ENCODE results near the gene FABP7.
A peak's percentile ranks its signal among the peaks of the same experiment; 100 is the strongest.

The FABP7 gene

DNA sequence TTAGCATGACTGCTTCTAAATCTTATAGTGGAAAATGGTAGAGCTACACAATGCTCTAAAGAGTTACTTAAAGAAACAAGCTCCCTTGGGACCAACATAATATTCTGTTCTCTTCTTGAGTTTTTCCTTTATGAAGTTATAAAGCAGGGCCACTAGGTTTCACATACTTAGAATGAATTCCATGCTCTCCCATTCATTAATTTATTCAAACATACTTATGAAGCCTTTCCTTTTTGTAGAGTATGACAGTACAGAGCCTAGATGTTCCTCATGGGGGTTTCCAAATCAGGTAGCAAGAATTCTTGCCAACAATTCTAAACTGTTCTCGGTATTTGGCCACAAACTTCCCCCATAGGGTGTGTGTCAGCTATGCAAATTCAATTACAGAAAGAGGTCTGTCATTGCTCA, 20.6 kb upstream of the FABP7 start:
- DNase-seq (ENCODE audit: low read depth) = no peak

GRCh38 chr6:122760330-122760729, 19.2 kb upstream of the FABP7 start:
- DNase-seq (ENCODE audit: low read depth) = no peak

DNA sequence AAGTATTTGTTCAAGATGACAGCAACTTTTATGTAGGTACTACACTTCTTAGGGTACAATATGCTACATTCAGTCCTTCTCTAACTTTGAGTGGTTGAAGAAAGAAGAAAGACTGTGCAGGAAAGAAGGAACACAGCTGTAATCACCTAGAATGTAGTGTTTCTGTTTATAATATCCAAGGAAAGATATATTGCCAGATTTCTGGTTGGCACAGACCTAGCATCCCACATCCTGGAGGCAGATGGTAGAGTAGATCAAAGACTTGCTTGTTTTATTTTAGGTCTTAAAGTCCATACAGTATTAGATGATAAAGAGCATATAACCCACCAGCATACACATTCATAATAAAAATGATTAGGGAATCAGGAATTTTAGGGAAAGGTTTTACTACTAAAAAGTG, 13.3 kb upstream of the FABP7 start:
- no peak for DNase-seq (ENCODE audit: low read depth)

- no peak for DNase-seq (ENCODE audit: low read depth)
These were observed 8.5 kb upstream of the FABP7 start for GRCh38 chr6:122770835-122771601.

DNA sequence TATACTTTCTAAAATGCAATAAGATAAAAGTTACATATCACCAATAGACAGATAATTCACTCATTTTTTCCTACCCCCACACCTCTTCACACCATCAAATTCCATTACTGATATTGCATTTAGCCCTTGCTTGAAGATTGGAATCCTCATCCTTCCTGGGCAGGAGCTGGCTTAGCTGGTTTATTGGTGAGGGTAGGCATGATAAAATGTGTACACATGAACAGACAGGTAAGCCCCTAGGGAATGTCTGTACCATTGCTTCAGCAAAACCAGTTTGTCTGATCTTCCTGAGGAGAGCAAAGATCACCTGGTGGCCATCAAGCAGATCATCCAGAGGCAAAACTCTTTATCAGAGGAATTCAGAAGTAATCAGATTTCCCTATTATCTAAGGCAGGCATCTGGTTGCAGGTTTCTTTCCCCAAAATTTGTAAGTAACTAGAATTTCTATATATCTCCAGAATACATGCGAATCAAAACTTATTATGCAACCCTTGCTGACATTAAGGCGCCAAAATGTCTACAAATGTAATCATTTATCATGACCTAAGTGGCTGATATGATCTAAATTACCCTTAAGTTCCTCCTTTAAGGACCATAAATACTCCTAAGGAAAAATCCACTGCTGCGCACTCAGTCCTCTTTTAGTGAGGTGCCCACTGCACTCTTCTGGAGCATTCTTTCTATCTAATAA, 6.6 kb upstream of the FABP7 start:
- no peak for DNase-seq (ENCODE audit: low read depth)

- no peak for DNase-seq (ENCODE audit: low read depth)
These were observed 3.5 kb upstream of the FABP7 start for GRCh38 chr6:122775975-122776374.

- no peak for DNase-seq (ENCODE audit: low read depth)
These were observed 1.2 kb upstream of the FABP7 start for GRCh38 chr6:122778302-122778701.

DNA sequence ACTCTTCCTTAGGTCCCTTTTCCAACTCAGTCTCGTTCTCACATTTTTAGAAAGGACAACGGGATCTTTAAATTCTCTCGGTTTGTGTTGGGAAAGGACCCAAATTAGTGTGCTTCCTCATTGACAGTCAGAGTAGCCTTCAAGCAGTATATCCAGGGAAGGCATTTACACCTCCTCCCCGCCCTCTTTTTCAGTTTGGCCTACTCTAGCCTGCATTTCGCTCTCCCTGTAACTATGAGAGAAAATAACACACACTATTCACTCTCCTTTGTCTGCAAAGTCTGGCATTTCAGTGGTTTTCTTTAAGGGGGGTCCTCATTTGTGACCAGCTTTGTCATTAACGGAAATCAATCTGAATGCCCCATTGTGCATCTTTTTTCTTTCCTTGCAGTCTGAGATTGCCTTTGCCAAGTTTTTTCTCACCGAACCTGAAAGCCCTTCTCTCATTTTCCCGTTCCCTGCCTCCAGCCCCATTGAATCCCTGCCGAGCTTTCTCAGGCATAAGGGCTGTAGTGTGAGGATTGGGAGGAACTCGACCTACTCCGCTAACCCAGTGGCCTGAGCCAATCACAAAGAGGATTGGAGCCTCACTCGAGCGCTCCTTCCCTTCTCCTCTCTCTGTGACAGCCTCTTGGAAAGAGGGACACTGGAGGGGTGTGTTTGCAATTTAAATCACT, 393 bp upstream of the FABP7 start:
- no peak for DNase-seq (ENCODE audit: low read depth)

GRCh38 chr6:122780114-122780513, 598 bp downstream of the FABP7 start:
- DNase-seq (ENCODE audit: low read depth) = no peak

DNA sequence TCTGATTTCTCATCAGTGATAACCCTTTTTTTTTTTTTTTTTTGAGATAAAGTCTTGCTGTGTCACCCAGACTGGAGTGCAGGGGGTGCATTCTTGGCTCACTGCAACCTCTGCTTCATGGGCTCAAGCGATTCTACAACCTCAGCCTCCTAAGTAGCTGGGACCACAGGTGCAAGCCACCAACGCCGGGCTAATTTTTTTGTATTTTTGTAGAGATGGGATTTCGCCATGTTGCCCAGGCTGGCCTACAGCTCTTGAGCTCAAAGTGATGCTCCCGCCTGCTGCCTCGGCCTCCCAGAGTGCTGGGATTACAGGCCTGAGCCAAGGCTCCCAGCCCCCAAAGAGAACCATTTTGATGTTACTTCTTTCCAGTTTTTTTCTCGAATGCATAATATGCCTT, 2.2 kb downstream of the FABP7 start:
- DNase-seq (ENCODE audit: low read depth) = no peak

- DNase-seq (ENCODE audit: low read depth) = no peak
These were observed 3.9 kb downstream of the FABP7 start for GRCh38 chr6:122783401-122783800.

DNA sequence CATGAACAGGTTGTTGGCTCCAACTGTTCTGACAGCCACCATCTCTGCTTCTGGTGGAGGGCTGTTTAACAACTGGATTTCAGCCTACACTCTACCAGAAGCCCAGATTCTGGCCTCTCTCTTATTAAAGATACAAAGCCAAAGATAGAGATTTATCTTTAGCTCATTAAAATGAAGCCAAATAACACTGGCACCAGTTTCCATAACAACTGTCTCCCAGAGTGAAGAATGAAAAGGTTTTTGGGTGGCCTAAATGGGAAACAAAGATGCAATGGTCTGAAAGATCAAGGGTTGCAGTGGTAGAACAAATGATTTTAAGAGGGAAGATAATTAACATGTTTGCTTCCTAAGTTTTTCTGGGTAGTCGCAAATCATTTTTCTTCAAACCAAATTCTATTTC, 6.4 kb downstream of the FABP7 start:
- no peak for DNase-seq (ENCODE audit: low read depth)

DNA sequence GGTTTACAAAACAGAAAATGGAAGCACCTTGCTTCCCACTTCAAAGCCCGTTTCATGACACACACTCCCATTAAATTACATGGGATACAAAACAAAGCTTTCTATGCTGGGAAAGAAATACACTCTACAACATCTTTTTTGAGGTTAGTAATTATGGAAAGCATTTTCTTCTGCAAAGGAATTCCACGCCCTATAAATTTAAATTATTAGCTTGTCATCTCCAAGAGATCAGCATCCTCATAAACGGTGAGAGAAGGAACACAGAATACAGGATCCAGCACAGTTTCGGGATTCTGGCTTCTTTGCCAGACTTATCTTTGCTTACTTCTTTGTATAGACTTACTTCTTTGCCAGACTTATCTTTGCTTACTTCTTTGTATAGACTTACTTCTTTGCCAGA, 8.2 kb downstream of the FABP7 start:
- DNase-seq (ENCODE audit: low read depth) = no peak

- DNase-seq (ENCODE audit: low read depth) = no peak
These were observed 8.7 kb downstream of the FABP7 start for GRCh38 chr6:122788208-122788607.

- peak; percentile 67 for DNase-seq (ENCODE audit: low read depth)
These were observed 9.2 kb downstream of the FABP7 start for GRCh38 chr6:122788663-122789181.

- DNase-seq (ENCODE audit: low read depth) = peak; percentile 28
These were observed 9.9 kb downstream of the FABP7 start, which contains the start of gene SMPDL3A for GRCh38 chr6:122789182-122790027. TSS of gene SMPDL3A (plus strand) at chr6:122789258. CDS start at chr6:122789347, 89 bp downstream.

- DNase-seq (ENCODE audit: low read depth) = no peak
These were observed 10.5 kb downstream of the FABP7 start for GRCh38 chr6:122790028-122790422.

GRCh38 chr6:122790423-122791309, 11.2 kb downstream of the FABP7 start:
- no peak for DNase-seq (ENCODE audit: low read depth)

GRCh38 chr6:122791310-122791679, 11.8 kb downstream of the FABP7 start:
- no peak for DNase-seq (ENCODE audit: low read depth)

DNA sequence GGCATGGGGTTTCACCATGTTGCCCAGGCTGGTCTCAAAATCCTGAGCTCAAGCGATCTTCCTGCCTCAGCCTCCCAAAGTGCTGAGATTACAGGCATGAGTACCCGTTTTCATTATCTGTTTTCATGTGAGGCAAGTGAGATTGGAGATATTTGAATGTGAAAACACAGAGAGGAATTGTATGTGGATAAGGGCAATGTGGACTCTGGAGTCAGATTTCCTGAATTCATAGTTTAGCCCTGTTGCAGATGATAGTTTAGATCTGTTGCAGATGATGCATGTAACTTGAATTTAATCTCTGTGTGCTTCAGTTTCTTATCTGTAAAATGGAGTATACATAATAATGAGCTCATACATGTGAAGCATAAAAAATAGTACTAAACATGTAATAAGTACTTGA, 13.2 kb downstream of the FABP7 start:
- DNase-seq (ENCODE audit: low read depth) = no peak

GRCh38 chr6:122797537-122797936, 18.0 kb downstream of the FABP7 start:
- DNase-seq (ENCODE audit: low read depth) = no peak

Data from stromal cell of bone marrow (primary cell).